Measurements from ENCODE around the gene ASMTL.

DNA sequence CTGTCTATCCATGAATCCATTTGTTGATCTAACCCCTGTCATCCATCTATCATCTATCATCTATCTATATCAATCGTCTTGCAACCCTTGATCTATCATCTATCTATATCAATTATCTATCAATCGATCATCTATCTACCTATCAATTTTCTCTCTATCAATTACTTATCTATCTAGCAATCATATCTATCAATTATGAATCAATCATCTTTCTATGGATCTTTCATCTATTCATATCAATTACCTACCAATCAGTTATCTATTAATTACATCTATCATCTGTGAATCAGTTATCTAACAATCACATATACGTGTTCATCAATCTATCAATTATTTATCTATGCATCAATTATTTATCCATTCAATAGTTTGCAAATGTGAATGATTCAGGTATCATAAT is 24.5 kb upstream of the ASMTL start:
- TF ChIP-seq, protein P1, sequence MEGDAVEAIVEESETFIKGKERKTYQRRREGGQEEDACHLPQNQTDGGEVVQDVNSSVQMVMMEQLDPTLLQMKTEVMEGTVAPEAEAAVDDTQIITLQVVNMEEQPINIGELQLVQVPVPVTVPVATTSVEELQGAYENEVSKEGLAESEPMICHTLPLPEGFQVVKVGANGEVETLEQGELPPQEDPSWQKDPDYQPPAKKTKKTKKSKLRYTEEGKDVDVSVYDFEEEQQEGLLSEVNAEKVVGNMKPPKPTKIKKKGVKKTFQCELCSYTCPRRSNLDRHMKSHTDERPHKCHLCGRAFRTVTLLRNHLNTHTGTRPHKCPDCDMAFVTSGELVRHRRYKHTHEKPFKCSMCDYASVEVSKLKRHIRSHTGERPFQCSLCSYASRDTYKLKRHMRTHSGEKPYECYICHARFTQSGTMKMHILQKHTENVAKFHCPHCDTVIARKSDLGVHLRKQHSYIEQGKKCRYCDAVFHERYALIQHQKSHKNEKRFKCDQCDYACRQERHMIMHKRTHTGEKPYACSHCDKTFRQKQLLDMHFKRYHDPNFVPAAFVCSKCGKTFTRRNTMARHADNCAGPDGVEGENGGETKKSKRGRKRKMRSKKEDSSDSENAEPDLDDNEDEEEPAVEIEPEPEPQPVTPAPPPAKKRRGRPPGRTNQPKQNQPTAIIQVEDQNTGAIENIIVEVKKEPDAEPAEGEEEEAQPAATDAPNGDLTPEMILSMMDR (IDR thresholded peaks at IDR 0.05), result no peak
- no peak for TF ChIP-seq EZH2phosphoT487 (IDR thresholded peaks at IDR 0.05)
